Activated CD8-positive, alpha-beta T cell treated with anti-CD3 and anti-CD28 coated beads for 36 hours (primary cell): ENCODE measurements around the gene INTS15. TPM values are rescaled to one million over a fixed set of nuclear protein-coding genes. Genes with fewer than 3 reads are reported as not detected.

Source experiments
- ATAC-seq: fragments of 200-7000 bp; cut with Tn5 transposase; one replicate; pipeline ENCODE4 v1.10.0; 2021; ENCODE audit warnings: mild to moderate bottlenecking, moderate library complexity
- CTCF ChIA-PET: fragments of 350-600 bp; sonication (Branson Sonifier 250); formaldehyde crosslinking; loops from one replicate; lab custom pipeline; 2021; ENCODE audit warnings: antibody characterized with exemption; lab: Charles Lee
- POLR2A ChIA-PET: fragments of 350-600 bp; sonication (Branson Sonifier 250); formaldehyde crosslinking; loops from one replicate; lab custom pipeline; 2021; ENCODE audit warnings: antibody characterized with exemption; lab: Charles Lee
- DNase-seq: peaks from one replicate; pipeline ENCODE4 v3.0.0-alpha.2; 2020
- H3K27ac Mint-ChIP-seq: one replicate; pipeline ENCODE4 v1.8.0; 2021; ENCODE audit warnings: mild to moderate bottlenecking, mixed read lengths
- H3K27me3 Mint-ChIP-seq: one replicate; pipeline ENCODE4 v1.8.0; 2021; ENCODE audit warnings: mixed read lengths
- H3K36me3 Mint-ChIP-seq: one replicate; pipeline ENCODE4 v1.8.0; 2021; ENCODE audit warnings: low read depth, mixed read lengths
- H3K4me1 Mint-ChIP-seq: one replicate; pipeline ENCODE4 v1.8.0; 2021; ENCODE audit warnings: low read depth, mixed read lengths
- H3K4me3 Mint-ChIP-seq: one replicate; pipeline ENCODE4 v1.8.0; 2021; ENCODE audit warnings: mild to moderate bottlenecking, moderate library complexity, mixed read lengths
- H3K9me3 Mint-ChIP-seq: one replicate; pipeline ENCODE4 v1.8.0; 2021; ENCODE audit warnings: mixed read lengths
- CTCF ChIP-seq: fragments of 200-600 bp; IDR thresholded peaks from one replicate; pipeline ENCODE4 v1.8.0; 2022; ENCODE audit warnings: antibody characterized with exemption, mild to moderate bottlenecking
- intact Hi-C: fragments of 100-400 bp; cut with micrococcal nuclease; formaldehyde crosslinking; loops from one replicate; pipeline ENCODE4 v1.10.0; 2022
- total RNA-seq, 2 experiments: library from RNA; stranded (reverse); gene quantifications; one replicate each; pipeline ENCODE4 v1.2.3, GENCODE V29; 2021

The INTS15 gene
- total RNA-seq, 2 experiments from 2014 or later = 26.8 to 29.8 TPM

DNA sequence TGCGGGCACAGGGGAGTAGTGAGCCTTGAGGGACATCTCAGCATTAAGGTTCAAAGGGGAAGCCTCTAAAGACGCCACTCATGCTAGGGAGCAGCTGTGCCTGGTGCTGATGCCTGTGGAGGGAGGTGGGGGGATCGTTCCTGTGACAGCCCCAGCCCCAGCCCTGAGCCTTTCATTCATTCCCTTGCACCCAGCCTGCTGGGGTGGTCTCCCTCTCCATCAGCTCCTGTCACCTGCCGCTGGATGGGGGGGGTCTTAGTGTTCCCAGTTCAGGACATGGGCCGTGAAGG is 58.9 kb downstream of the INTS15 start:
- intact Hi-C loops = no loop called here
- ChIA-PET CTCF (no interaction called here), POLR2A (no interaction called here)
- TF ChIP-seq CTCF = no peak
- ATAC-seq (no peak), DNase-seq (no peak)
- Mint-ChIP-seq H3K36me3 (peaks cover 44% of the 10 kb centered on the region), H3K27me3 (no peaks in the 10 kb centered on the region), H3K4me1 (no peaks in the 10 kb centered on the region), H3K4me3 (no peak overlapping the region), H3K27ac (no peak overlapping the region), H3K9me3 (peaks cover 9% of the 10 kb centered on the region)

DNA sequence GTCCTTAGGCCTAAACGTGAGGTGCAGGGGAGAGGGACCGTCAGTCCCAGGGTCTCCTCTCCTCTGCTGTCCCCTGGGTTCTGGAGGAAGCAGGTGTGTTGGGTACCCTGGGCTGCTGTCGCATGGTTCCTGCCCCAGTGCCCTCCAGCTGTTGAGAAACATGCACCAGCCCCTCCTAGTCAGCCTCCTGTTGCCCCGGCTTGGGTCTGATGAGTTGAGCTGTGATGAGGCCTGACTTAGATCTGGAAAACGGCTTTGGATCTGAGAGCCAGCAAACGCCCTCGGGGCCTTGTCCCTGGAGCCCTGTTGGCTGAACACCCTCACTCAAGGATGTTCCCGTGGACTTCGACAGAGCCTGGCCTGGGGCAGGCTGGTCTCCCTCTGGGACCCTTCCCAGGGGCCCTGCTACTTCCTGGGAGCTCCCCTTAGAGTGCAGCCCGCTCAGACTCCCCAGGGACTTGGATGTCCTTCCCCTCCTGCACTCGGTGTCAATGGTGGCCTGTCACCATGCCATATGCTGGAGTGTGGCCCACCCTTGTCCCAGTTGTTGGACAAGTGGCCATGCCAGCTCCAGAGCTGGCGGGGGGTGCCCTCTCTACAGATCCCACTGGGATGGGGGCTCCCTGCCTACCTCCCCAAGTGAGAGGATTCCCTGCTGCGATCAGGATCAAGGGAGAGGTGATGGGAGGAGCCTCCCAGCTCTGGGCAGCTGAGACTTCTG is 59.6 kb downstream of the INTS15 start:
- peaks cover 9% of the 10 kb centered on the region for H3K9me3 Mint-ChIP-seq
- H3K27ac Mint-ChIP-seq = no peak overlapping the region
- TF ChIP-seq CTCF = no peak
- H3K4me1 Mint-ChIP-seq = no peaks in the 10 kb centered on the region
- ATAC-seq (no peak), DNase-seq (no peak)
- CTCF ChIA-PET = no interaction called here
- POLR2A ChIA-PET = no interaction called here
- H3K4me3 Mint-ChIP-seq = no peak overlapping the region
- no peaks in the 10 kb centered on the region for H3K27me3 Mint-ChIP-seq
- H3K36me3 Mint-ChIP-seq = peaks cover 41% of the 10 kb centered on the region
- intact Hi-C loops = no loop called here

DNA sequence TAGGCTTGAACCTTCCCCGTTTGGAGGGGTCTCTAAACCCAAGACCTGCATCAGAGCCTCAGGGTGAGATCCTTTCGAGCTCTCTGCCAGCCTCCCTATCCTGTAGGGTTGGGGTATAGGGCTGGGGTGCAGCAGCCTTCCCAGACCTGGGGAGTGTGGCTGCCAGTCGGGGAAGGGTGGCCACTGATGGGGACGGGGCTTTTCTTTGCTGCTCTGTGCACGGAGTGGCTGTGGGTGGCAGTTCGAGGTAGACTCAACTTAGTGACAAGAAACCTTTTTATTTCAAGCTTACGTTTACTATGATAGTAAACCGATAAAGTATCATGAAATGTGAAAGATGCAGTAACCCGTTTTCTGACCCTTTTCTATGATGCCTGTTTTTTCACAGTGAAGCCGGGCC is 60.3 kb downstream of the INTS15 start:
- intact Hi-C loops = no loop called here
- no peak for TF ChIP-seq CTCF
- Mint-ChIP-seq H3K4me3 (no peak overlapping the region), H3K27ac (no peak overlapping the region), H3K36me3 (peaks cover 44% of the 10 kb centered on the region), H3K9me3 (peaks cover 9% of the 10 kb centered on the region), H3K27me3 (no peaks in the 10 kb centered on the region), H3K4me1 (no peaks in the 10 kb centered on the region)
- ATAC-seq = no peak
- ChIA-PET CTCF (no interaction called here), POLR2A (interaction anchor here (1.1 kb wide), 1 partner anchor 10 kb away, joined by 6 read pairs; no protein-coding TSS in a partner anchor)
- DNase-seq = no peak

DNA sequence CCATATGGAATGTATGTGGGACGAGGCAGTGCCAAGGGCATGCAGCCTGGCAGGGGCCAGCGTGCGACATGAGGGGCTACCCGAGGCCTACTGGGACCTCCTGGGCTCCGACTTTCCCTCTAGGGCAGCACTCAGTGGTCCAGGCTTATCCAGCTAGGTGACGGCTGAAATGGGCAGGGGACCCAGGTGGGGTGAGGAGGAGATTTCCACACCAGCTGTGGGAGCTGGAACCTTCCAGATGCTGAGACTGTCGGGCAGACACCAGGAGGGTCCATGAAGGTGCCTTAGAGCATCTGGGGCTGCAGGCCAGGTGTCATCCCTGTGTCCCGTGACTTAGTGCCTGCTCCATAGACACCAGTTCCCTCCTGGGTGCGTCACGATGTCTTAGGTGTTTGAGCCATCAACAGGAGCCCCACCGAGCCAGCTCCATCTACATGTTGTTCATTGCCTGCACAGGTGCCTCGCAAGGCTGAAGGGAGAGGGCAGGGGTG is 60.7 kb downstream of the INTS15 start:
- Mint-ChIP-seq H3K4me1 (no peaks in the 10 kb centered on the region), H3K36me3 (peaks cover 46% of the 10 kb centered on the region), H3K27me3 (no peaks in the 10 kb centered on the region), H3K9me3 (peaks cover 9% of the 10 kb centered on the region), H3K27ac (no peak overlapping the region), H3K4me3 (no peak overlapping the region)
- ATAC-seq = no peak
- no peak for DNase-seq
- ChIA-PET POLR2A (interaction anchor here (1.1 kb wide), 1 partner anchor 9 kb away, joined by 6 read pairs; no protein-coding TSS in a partner anchor), CTCF (no interaction called here)
- TF ChIP-seq CTCF = no peak
- intact Hi-C loops = no loop called here

GRCh38 chr7:6651851-6652445 is 62.1 kb downstream of the INTS15 start:
- intact Hi-C loops = no loop called here
- TF ChIP-seq CTCF = no peak
- ChIA-PET POLR2A (no interaction called here), CTCF (no interaction called here)
- no peak overlapping the region for H3K4me3 Mint-ChIP-seq
- no peaks in the 10 kb centered on the region for H3K27me3 Mint-ChIP-seq
- DNase-seq = no peak
- H3K9me3 Mint-ChIP-seq = peaks cover 9% of the 10 kb centered on the region
- H3K27ac Mint-ChIP-seq = no peak overlapping the region
- peaks cover 44% of the 10 kb centered on the region for H3K36me3 Mint-ChIP-seq
- no peak for ATAC-seq
- H3K4me1 Mint-ChIP-seq = no peaks in the 10 kb centered on the region
